SU-DHL-6 (cell line): Measurements from ENCODE around the gene RASGRF1.

Source experiments
- H2AFZ ChIP-seq: fragments of 200-600 bp; sonication (generic); 2 replicates; pipeline ENCODE4 v1.6.1; 2014; ENCODE audit warnings: low read depth, mild to moderate bottlenecking, moderate library complexity, mixed read lengths, antibody characterized with exemption, low read length; ENCODE audit not compliant: severe bottlenecking
- H3F3A ChIP-seq: fragments of 200-600 bp; shearing (Covaris generic); 2 replicates; pipeline ENCODE4 v1.6.0; 2016; ENCODE audit warnings: antibody characterized with exemption, mild to moderate bottlenecking; ENCODE audit not compliant: insufficient read depth
- H3K27ac ChIP-seq: fragments of 200-600 bp; sonication (generic); 2 replicates; pipeline ENCODE4 v1.5.1; 2016; ENCODE audit warnings: low read depth, mild to moderate bottlenecking, low read length, moderate library complexity, mixed read lengths
- H3K27me3 ChIP-seq: fragments of 200-600 bp; sonication (generic), shearing (Covaris generic); 2 replicates; pipeline ENCODE4 v1.6.0; 2014; ENCODE audit warnings: mild to moderate bottlenecking, low read length
- H3K36me3 ChIP-seq: fragments of 200-600 bp; sonication (generic); 2 replicates; pipeline ENCODE4 v1.6.1; 2014; ENCODE audit warnings: mild to moderate bottlenecking, low read length, mixed read lengths
- H3K4me2 ChIP-seq: fragments of 300-600, 200-600 bp; shearing (Covaris generic), sonication (generic); 2 replicates; pipeline ENCODE4 v1.6.0; 2014; ENCODE audit warnings: low read length, low read depth, mild to moderate bottlenecking; ENCODE audit not compliant: poor library complexity, severe bottlenecking
- H3K4me3 ChIP-seq: fragments of 200-600 bp; sonication (generic); 2 replicates; pipeline ENCODE4 v1.5.1; 2014; ENCODE audit warnings: antibody characterized with exemption, low read length, mild to moderate bottlenecking, mixed read lengths; ENCODE audit not compliant: insufficient read depth, poor library complexity, severe bottlenecking
- H3K79me2 ChIP-seq: fragments of 200-600 bp; sonication (generic); 2 replicates; pipeline ENCODE4 v1.6.1; 2014; ENCODE audit warnings: mild to moderate bottlenecking, low read length, moderate library complexity; ENCODE audit not compliant: insufficient read depth
- H3K9ac ChIP-seq: fragments of 200-600 bp; sonication (generic); 2 replicates; pipeline ENCODE4 v1.7.0; 2014; ENCODE audit warnings: mild to moderate bottlenecking, low read length
- H3K9me2 ChIP-seq: fragments of 200-600 bp; sonication (generic); replicated peaks from 2 replicates; pipeline ENCODE4 v1.6.1; 2014; ENCODE audit warnings: low read length; ENCODE audit not compliant: insufficient read depth
- H3K9me3 ChIP-seq: fragments of 200-600 bp; sonication (generic); 2 replicates; pipeline ENCODE4 v1.6.1; 2014; ENCODE audit warnings: low read length, mixed read lengths; ENCODE audit not compliant: insufficient read depth
- H4K20me1 ChIP-seq: fragments of 200-600 bp; sonication (generic); 2 replicates; pipeline ENCODE4 v1.6.1; 2014; ENCODE audit warnings: low read depth, mild to moderate bottlenecking, antibody characterized with exemption, low read length, moderate library complexity, mixed read lengths
- CTCF ChIP-seq: fragments of 200-600 bp; sonication (generic); IDR thresholded peaks from one replicate; pipeline ENCODE4 v1.5.1; 2017; ENCODE audit warnings: antibody characterized with exemption, mild to moderate bottlenecking, low read length, moderate library complexity; ENCODE audit not compliant: insufficient read depth, poor library complexity, severe bottlenecking
- EZH2phosphoT487 ChIP-seq: fragments of 200-600 bp; sonication (generic), shearing (Covaris generic); conservative IDR thresholded peaks from 2 replicates; pipeline ENCODE4 v1.6.1; 2018; ENCODE audit warnings: mild to moderate bottlenecking, antibody characterized with exemption, low read length, moderate library complexity, mixed read lengths

The RASGRF1 gene

GRCh38 chr15:78931439-78932257 is 158.9 kb downstream of the RASGRF1 start:
- H3K27ac ChIP-seq, result no peak overlapping the region
- no peaks in the 10 kb centered on the region for H3K27me3 ChIP-seq
- H3K9me2 ChIP-seq, result no peaks in the 10 kb centered on the region
- TF ChIP-seq EZH2phosphoT487 (no peak), CTCF (no peak)
- no peaks in the 10 kb centered on the region for H3K36me3 ChIP-seq
- no peak overlapping the region for H2AFZ ChIP-seq
- no peak overlapping the region for H3K4me3 ChIP-seq
- no peak overlapping the region for H3K9ac ChIP-seq
- H3K4me2 ChIP-seq, result no peak overlapping the region
- H3F3A ChIP-seq, result no peaks in the 10 kb centered on the region
- H4K20me1 ChIP-seq, result no peaks in the 10 kb centered on the region
- no peaks in the 10 kb centered on the region for H3K9me3 ChIP-seq
- no peaks in the 10 kb centered on the region for H3K79me2 ChIP-seq

DNA sequence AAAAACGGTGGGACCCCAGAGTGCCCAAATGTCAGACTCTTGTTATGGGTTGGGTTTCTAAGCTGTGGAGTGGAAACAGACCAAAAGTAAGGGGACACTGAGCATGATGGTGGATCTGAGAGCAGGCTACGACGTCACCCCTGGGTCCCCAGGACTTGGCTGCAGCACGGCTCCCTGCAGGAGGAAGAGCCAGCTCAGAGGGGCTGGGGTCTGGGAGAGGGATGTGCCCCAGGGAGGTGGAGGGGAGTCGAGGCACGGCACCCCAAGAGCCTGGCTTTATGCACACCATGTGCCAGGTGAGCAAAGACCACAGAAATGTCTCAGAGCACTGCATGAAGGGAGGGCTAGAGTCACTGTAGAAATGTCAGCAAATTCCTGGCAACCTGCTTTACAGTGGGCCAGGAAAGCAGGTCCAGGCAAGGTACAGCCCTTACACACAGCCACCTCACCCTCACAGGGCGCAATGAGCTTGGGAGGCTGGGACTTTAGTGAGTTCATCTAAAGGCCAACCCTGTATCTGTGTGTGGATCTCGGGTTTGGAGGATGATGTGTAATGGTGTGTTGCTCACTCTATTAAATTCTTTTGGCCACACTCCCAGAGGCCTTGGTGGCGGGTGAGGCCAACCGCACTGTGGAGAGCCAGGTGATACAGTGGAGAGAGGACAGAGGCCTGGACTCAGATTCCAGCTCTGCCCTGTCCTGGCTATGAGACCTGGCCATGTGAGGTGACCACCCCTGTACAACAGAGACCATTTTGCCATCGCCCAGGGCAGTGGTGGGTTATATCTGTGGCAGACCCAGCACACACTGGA is 159.8 kb downstream of the RASGRF1 start:
- Histone ChIP-seq H3K9ac (no peak overlapping the region), H3K27me3 (no peaks in the 10 kb centered on the region), H3K36me3 (no peaks in the 10 kb centered on the region), H3K4me3 (no peak overlapping the region), H2AFZ (no peak overlapping the region), H3K79me2 (no peaks in the 10 kb centered on the region), H3K4me2 (no peak overlapping the region), H3K27ac (no peak overlapping the region), H4K20me1 (no peaks in the 10 kb centered on the region), H3F3A (no peaks in the 10 kb centered on the region), H3K9me3 (no peaks in the 10 kb centered on the region), H3K9me2 (no peaks in the 10 kb centered on the region)
- no peak for TF ChIP-seq CTCF
- TF ChIP-seq EZH2phosphoT487, result no peak

- no peaks in the 10 kb centered on the region for H3K79me2 ChIP-seq
- no peaks in the 10 kb centered on the region for H3K9me2 ChIP-seq
- H3K4me2 ChIP-seq, result no peak overlapping the region
- no peaks in the 10 kb centered on the region for H4K20me1 ChIP-seq
- no peak overlapping the region for H3K4me3 ChIP-seq
- no peak overlapping the region for H3K27ac ChIP-seq
- TF ChIP-seq EZH2phosphoT487 (no peak), CTCF (no peak)
- H3K9me3 ChIP-seq, result no peaks in the 10 kb centered on the region
- H2AFZ ChIP-seq, result no peak overlapping the region
- H3K9ac ChIP-seq, result no peak overlapping the region
- H3K27me3 ChIP-seq, result no peaks in the 10 kb centered on the region
- no peaks in the 10 kb centered on the region for H3K36me3 ChIP-seq
- no peaks in the 10 kb centered on the region for H3F3A ChIP-seq
These were observed 160.9 kb downstream of the RASGRF1 start for GRCh38 chr15:78929536-78930264.
